GM10847 (cell line): ENCODE results near the gene TMEM176B.

Experiments used
- POLR2A ChIP-seq: IDR thresholded peaks from 2 replicates; pipeline ENCODE4 v1.6.1; 2011; ENCODE audit not compliant: insufficient read length; ENCODE audit errors: extremely low read depth

The TMEM176B gene

DNA sequence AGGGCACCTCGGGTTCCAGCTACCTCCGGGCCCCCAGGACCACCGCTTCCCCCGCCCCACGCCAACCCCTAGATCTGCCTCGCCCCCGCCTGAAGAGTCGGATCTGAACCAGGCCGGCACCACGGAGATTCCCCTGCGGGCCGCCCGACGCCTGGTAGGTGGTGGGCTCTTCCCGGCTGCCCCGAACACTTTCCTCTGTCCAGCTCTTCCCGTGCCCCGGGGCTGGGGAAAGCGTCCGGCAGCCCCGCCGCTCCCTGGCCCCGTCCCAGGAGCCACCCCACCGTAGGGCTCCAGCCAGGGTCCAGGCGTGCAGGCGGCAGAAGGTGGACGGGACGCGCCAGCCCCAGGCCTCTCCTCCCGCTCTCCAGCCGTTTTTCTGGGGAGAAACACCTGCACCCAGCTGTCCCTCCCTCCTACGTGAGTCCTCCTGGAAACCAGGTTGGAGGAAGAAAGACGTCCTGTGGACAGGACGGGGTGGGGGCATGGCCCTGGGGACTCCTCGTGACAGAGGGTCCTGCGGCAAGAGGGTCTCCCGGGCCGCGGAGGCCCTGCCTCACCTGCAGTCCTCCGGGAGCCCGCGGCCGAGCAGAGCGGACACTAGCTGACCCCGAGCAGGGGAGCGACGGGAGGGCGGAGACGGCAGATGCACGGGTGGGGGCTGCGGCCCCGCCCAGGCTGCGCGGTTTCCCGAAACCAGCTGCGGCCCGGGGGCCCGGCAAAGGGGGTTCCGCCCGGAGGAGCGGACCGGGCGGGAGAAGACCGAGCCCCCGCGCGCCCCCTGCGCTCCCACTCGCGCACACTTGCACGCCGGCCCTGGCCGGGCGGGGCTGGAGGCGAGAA is at the start of gene TMEM176B:
Gene TMEM176B, minus strand, starts transcription at position 624 of the 840 bp plus-strand sequence. CDS start 3,795 bp downstream, outside the sequence.
- TF ChIP-seq POLR2A, result no peak

DNA sequence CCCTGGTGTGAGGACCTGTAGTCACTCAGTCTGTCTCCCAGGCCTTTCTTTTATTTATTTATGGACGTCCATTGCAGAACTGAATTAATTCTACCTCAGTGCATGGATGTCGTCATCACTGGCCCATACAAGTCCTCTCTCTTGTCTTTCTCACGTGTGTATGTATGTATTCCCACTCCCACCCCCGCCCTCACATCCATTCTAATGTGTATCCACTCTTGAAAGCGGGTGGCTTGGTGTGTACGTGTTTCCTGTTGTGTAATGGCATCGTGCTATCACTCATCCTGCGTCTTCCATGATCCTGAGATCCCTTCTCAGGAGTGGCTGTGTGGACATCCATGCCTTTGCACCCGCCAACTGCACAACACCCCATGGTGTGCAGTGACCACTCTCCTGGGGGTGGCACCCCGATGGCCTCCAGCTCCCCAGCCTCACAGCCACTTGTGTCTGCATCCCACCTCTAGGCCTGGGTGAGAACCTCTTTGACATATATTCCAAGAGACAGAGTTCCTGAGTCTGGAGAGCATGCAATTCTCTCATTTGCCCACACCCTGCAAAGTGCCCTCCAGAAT is 49.1 kb upstream of the TMEM176B start:
- TF ChIP-seq POLR2A, result no peak

DNA sequence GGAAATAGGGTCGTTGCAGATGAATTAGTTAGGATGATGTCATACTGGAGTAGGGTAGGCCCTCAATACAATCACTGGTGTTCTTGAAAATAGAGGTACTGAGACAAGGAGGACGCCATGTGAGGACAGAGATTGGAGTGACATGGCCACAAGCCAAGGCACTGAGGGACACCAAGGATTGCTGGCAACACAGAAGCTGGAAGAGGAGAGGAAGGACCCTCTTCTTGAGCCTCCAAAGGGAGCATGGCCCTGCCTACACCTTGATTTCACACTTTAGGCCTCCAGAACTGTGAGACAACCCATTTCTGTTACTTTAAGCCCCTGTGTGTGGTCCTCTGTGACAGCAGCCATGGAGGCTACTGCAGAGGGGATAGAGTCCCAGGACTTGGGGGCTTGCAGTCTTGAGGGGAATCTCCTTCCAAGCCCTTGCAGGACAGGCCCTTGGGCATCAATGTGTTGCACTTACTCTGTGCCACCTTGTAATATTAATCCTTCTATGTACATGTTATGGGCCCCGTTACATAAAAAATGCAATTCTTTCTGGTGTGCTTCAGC is 48.5 kb upstream of the TMEM176B start:
- no peak for TF ChIP-seq POLR2A

DNA sequence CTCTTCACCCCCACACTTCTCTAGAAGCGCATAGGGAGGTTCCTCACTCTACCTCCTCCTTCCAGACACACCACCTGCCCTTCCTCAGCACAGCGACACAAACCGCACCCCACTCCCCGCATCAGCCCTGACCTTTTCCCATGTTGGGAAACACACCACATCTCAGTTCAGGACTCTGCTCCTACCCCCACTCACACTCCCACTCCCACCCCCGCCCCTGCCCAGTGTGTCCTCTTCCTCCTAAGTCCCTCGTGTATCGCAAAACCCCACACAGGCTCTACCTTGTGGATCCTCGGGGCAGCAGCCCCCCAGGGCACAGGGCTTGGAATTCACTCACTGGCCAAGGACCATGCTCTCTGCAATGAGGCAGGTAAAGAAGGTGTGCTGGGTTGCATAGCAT is 47.9 kb upstream of the TMEM176B start:
- TF ChIP-seq POLR2A, result no peak

DNA sequence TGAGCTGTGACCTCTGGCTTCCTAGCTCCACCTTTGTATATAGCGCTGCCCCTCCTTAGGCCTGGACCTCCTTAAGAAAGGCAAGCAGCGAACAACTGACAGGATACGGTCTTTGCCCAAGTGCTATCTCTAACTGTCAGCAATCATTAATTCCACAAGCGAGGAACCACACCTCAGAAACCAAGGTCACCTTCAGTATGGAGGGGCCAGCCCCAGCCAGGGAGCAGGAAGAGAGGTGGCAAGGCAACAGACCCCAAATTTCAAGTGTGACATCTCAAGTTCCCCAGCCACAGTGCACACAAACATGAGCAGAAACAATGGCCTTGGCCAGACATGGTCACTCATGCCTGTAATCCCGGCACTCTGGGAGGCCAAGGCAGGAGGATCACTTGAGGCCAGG is 47.4 kb upstream of the TMEM176B start:
- no peak for TF ChIP-seq POLR2A

DNA sequence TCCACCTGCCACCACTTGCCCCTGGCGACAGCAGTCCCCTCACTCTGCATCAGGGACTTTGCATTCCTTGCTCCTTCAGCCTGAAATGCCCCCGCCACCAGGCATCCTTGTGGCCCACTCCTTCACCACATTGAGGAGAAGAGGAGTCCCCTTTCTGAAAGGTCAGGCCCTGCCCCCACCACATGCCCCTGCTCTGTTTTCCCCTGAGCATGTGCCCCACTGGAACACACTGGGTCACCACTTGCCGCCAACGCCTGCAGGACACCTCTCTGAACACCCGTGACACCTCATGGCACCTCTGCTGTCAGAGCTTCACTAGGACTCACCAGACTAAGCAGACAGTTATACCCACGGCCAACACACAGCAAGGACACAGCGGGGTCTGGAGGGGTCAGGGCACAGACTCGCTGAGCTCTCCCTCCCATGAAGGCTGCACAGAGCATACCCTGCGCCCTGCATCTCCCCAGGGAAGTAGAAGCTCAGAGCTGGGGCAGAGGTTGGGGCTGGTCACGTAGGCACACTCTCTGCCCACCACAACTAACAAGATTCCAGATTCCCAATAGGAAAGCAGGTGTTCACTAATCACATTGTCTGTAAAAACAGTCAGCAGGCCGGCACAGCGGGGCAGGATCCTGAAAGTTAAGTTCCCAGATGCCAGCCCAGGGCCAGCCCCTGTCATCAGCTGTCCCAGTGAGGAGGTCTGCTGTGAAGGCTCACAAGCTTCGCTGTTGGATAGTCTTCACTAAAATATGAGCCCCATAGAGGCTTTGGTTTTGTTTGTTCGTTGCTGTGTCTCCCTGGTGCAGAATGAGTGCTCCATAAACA is 46.3 kb upstream of the TMEM176B start:
- TF ChIP-seq POLR2A, result no peak

DNA sequence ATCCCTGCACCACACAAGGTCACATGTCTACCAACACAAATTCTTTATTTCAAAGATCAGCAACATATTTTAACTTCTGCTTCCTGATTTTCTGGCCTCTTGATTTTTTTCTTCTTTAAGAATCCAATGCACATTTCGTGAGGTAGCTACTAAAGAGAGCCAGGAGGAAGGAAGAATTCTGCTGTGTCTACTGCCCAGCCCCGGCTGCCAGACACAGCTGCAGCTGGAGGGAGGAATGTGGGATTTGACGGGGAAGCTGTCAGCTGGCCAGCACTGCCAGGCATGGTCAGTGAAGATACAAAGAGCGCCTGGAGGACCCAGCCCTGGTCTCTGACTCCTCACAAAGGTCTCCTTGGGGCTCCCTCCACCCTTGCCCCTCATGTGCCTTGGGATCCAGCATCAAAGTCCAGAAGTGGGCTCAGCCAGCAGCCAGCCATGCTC is 45.3 kb upstream of the TMEM176B start:
- no peak for TF ChIP-seq POLR2A

DNA sequence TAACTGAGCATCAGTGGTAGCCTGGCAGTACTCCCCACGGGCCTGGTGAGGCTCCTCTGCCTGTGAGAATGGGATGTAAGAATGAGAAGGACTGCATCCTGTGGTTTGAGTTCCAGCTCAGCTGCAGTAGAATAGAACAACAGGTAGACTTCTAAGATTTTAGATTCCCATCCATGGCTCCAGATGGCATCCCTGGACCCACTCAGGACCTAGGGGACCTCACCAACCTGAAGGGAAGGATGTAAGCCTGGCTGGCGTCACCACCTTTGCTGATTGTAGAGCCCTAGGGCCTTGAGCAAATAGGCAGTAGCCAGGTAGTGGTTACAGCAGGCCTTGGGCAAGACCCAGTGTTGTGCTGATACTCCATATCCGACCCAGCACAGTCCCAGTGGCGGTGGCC is 42.6 kb upstream of the TMEM176B start:
- TF ChIP-seq POLR2A, result no peak

DNA sequence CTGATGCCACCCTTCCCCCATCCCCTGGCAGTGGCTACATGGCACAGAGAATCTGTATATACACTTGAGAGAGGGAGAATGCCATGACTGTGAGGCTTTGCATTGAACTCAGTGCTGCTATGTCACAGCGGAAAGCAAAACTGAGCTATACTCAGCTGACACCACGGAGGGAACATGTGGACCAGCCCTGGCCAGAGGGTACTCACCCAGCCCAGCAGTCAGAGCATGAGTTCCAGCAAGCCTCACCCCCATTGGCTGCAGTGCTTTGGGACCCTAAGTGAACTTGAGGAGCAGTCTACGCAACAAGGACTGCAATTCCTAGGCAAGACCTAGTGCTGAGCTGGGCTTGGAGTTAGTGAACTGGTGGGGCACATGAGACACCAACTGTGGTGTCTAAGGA is 41.9 kb upstream of the TMEM176B start:
- TF ChIP-seq POLR2A, result no peak

DNA sequence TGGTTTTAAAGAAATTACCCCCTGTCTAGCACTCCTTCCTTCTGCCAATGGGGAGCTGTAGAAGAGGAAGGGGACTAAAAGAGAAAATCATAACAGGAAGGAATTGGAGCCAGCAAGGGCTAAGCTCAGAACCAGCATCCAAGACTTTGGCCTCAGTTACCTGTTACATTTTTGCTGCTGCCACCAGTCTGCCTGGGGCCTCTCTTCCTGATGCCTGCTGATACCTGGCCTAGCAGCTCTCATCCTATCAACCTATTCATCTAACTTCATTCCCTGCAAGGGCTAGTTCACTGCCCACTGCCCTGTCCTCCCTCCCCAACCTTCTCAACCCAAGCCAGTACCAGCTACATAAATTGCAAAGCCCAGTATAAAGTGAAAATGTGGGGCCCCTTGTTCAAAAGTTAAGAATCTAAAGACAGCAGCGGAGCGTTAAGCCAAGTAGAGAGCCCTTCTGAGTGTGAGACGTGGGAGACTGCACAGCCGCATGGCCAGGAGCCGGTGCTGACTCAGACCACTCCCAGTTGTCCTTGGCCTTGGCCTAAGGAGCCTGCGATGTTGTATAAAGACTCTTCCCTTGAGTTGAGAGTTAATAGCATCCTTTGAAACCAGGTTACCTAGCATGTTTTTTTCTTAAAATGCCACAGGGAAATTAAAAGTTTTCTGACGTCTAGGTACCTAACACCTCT is 38.9 kb upstream of the TMEM176B start:
- no peak for TF ChIP-seq POLR2A

DNA sequence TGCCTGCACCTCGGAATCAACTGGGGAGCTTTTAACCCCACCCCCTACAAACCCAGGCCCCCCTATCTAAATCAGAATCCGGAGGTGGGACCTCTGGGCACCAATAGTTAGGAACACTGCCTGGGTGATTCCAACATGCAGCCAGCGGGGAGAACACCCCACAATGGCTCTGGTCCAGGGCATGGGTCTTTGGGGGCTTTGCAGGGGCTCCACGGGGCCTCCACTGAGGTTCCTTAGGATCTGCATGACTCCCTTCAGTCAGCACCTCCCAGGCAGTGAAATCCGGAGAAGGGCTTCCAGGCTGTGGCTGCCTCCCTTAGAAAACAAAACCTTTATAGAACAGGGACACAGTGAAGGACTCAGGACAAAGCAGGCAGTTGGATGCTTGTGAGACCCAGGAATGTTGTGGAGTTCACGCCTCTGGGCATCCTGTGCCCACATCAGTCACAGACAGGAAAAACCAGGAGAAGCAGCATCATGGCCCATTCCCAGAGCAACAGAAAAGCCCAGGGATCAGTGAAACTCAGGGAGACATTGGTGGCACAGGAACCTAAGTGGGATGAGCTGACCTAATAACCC is 35.6 kb upstream of the TMEM176B start:
- TF ChIP-seq POLR2A, result no peak

DNA sequence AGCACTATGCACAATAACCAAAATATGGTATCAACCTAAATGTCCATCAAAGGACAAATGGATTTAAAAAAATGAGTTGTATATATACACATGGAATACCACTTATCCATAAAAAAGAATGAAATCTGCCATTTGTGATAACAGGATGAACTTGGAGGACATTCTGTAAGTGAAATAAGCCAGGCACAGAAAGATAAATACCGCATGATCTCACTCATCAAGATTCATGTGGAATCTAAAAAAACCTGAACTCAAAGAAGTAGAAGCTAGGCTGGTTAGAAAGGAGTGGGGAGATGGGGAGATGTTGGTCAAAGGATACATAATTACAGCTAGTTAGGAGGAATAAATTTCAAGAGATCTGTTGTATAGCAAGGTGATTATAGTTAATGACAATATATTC is 34.9 kb upstream of the TMEM176B start:
- TF ChIP-seq POLR2A, result no peak

DNA sequence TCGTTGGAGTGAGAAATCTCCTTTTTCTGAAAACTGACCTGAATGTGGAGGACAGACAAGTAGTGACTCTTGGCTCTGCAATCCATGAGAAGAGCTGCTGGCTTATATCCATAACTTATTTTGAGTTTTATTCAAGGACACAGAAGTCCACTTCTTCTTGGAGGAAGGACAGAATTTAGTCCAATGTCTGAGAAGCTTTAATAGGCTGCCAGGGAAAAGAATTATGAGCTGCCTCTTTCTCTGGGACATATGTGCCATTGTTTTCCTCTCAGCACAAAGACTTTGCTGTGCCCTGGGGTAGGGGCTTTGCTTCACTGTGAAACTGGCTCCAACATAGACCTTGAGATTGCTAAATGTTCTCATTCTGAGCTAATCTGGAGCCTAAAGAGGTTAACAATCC is 31.7 kb upstream of the TMEM176B start:
- no peak for TF ChIP-seq POLR2A

DNA sequence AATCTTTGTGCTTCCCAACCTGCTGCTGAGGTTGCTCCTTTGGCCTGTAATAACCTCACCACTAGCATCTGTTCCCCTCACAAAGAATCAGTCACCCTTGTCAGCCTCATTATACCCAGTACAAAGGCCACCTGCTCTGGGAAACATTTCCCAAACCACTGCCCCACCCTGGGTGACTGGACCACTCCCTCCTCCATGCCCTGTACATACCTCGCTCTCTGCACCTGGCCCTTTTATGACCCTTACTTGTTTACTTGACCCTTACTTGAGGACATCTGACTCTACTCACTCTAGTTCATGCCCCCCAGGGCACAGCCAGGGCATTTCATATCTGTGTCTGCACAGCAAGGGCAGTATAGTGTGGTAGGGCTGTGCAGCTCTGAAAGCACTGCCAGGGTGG is 30.8 kb upstream of the TMEM176B start:
- no peak for TF ChIP-seq POLR2A

DNA sequence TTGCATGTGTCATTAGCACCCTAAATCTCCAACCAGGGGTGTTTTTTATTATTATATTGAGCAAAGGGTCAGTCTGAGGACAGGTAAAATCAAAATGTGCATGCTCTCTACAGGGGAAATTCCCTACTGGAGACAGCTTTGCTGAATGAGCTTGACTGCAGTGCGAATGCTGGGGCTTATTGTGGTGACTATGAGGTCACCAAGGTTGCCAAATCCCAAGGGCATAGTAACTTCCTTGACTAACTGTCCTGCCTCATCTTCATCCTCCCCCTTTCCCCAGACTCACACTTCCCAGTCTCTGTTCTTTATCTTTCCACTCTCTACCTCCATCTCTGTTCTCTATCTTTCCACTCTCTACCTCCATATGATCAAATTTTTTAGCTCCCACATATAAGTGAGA is 29.3 kb upstream of the TMEM176B start:
- TF ChIP-seq POLR2A, result no peak
